ENCODE measurements around the gene PDZD2.
"Not testable (repeated sequence)": the region's sequence is repeated elsewhere in the genome, so short reads cannot be mapped to it uniquely, and the experiment has no call there.

PDZD2 gene

GRCh38 chr5:32074401-32074800 is 435.5 kb downstream of the PDZD2 start:
- no peak for DNase-seq (ENCODE audit: low read depth, low spot score)

- DNase-seq (ENCODE audit: low read depth, low spot score): no peak
These were observed 438.1 kb downstream of the PDZD2 start for GRCh38 chr5:32076699-32077695.

- DNase-seq (ENCODE audit: low read depth, low spot score): not testable (repeated sequence)
These were observed 439.9 kb downstream of the PDZD2 start for GRCh38 chr5:32078855-32079254.

GRCh38 chr5:32080565-32080964 is 441.6 kb downstream of the PDZD2 start:
- DNase-seq (ENCODE audit: low read depth, low spot score): not testable (repeated sequence)

- no peak for DNase-seq (ENCODE audit: low read depth, low spot score)
These were observed 443.8 kb downstream of the PDZD2 start for GRCh38 chr5:32082701-32083100.

GRCh38 chr5:32083981-32084430 is 445.1 kb downstream of the PDZD2 start:
- DNase-seq (ENCODE audit: low read depth, low spot score): no peak

GRCh38 chr5:32087086-32088082 is 448.5 kb downstream of the PDZD2 start:
- DNase-seq (ENCODE audit: low read depth, low spot score): no peak

GRCh38 chr5:32088214-32088613 is 449.3 kb downstream of the PDZD2 start:
- no peak for DNase-seq (ENCODE audit: low read depth, low spot score)

GRCh38 chr5:32089146-32090000 is 450.4 kb downstream of the PDZD2 start:
- no peak for DNase-seq (ENCODE audit: low read depth, low spot score)

- no peak for DNase-seq (ENCODE audit: low read depth, low spot score)
These were observed 451.3 kb downstream of the PDZD2 start for GRCh38 chr5:32090026-32090754.

GRCh38 chr5:32090755-32091128 is 451.8 kb downstream of the PDZD2 start:
- DNase-seq (ENCODE audit: low read depth, low spot score): no peak

GRCh38 chr5:32092938-32093812 is 454.2 kb downstream of the PDZD2 start:
- DNase-seq (ENCODE audit: low read depth, low spot score): peak; percentile 27

- no peak for DNase-seq (ENCODE audit: low read depth, low spot score)
These were observed 455.8 kb downstream of the PDZD2 start for GRCh38 chr5:32094691-32095090.

GRCh38 chr5:32095261-32095671 is 456.3 kb downstream of the PDZD2 start:
- no peak for DNase-seq (ENCODE audit: low read depth, low spot score)

GRCh38 chr5:32096891-32097595 is 458.1 kb downstream of the PDZD2 start:
- no peak for DNase-seq (ENCODE audit: low read depth, low spot score)

GRCh38 chr5:32098291-32098690 is 459.4 kb downstream of the PDZD2 start:
- DNase-seq (ENCODE audit: low read depth, low spot score): no peak

GRCh38 chr5:32098890-32099310 is 460.0 kb downstream of the PDZD2 start:
- no peak for DNase-seq (ENCODE audit: low read depth, low spot score)

GRCh38 chr5:32099486-32100035 is 460.6 kb downstream of the PDZD2 start:
- no peak for DNase-seq (ENCODE audit: low read depth, low spot score)
